Activated CD4-positive, CD25-positive, alpha-beta regulatory T cell treated with anti-CD3 and anti-CD28 coated beads, Interleukin-2, amount 50 U/mL, for 24 hours (primary cell): ENCODE results near the gene CYP1B1.
A peak's percentile ranks its signal among the peaks of the same experiment; 100 is the strongest.

ENCODE experiments used
- ATAC-seq, 2 donors: fragments of 150-1000 bp; cut with Tn5 transposase; one replicate each; pipeline ENCODE4 v1.10.0; 2021; ENCODE audit warnings: mild to moderate bottlenecking in 1 of 2, moderate library complexity in 1 of 2

CYP1B1 gene

DNA sequence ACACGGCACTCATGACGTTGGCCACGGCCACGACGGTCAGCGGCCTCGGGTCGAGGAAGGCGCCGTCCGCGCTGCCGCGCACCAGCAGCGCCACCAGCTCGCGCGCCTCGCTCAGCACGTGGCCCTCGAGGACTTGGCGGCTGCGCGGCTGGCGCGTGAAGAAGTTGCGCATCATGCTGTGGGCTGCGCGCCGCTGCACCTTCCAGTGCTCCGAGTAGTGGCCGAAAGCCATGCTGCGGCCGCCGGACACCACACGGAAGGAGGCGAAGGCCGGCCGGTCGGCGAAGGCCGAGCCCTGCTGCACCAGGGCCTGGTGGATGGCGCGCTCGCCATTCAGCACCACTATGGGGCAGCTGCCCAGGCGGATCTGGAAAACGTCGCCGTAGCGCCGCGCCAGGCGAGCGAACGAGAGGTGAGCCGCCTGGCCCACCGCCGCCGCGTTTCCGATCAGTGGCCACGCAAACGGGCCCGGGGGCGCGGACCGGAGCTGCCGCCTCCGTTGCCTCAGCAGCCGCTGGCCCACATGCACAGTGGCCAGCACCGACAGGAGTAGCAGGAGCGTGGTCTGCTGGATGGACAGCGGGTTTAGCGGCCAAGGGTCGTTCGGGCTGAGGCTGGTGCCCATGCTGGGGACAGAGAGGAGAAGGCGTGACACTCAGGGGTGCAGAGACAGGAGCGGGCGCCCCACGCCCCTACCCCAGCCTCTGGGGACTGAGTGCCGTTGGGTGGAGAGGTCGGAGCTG is 1.0 kb downstream of the CYP1B1 start:
- ATAC-seq: no peak

GRCh38 chr2:38074058-38074763 is 1.7 kb downstream of the CYP1B1 start:
- ATAC-seq: no peak

DNA sequence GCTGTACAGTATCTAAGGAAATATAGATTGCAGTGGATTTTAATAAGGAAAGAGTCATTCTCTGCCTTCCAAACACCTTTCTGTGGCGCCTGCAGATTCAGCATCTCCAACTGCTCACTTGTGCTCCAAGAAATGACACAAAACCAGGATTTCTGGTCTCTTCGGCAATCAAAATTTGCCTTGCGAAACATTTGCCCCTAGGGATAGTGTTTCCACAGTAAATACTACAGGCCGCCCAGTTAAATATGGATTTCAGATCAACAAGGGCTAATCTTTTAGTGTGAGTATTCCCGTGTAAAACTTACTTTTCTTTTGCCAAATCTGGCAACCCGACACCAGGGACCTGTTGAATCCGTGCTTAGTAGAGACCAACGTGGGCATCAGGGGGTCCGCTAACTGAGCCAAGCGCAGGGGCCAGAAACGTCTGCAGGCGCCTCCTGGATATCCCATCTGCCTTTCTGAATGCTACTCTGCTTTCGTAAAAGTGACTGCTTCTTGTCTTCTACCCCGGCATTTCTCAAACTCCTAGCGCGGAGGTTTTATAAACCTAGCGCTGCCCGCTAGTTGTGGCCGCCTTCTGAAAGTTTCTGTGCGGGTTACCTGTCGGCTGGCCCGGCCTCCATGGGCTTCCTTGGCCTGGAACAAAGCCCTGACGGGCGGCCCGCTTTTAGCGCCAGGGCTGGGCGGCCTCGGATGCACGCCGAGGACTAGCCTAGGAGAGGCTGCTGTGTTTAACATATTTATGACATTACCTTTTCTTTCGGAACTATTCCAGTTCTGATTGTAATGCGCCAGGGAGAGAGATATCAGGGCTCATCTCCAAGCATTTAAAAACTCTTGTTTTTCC is 2.5 kb downstream of the CYP1B1 start:
- ATAC-seq: no peak

GRCh38 chr2:38070438-38070837 is 5.5 kb downstream of the CYP1B1 start:
- ATAC-seq: no peak

GRCh38 chr2:38068234-38068633 is 7.7 kb downstream of the CYP1B1 start:
- ATAC-seq: no peak

- ATAC-seq: no peak
Observed at GRCh38 chr2:38066421-38067115, 9.4 kb downstream of the CYP1B1 start.

DNA sequence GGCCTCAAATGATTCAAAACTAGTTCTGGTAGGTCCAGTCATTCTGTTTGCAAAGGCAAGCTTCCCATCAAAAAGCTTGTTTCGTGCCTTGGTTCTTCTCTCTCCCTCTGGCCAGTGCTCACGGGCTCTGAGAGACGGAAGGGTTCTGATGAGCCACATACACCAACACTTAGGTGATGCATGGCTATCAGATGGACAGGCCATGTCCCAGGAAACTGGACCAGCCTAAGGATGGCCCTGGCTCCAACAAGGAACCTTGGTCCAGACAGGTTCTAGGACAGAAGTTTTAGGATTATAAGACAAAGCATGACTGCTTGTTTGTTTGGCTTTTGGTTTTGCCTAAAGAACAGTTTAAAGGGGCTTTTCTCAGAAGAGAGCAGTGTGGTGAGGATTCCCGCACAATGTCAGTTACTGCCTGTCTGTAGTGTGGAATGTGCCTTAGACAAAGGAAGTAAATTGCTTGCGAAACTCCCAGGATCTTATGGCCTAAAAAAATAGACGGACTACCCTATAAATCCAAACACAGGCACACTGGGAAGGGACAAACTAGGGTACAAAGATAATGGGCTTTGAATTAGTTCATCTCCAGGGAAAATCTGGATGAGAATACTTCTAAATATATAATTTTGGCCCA is 10.3 kb downstream of the CYP1B1 start:
- ATAC-seq: no peak

- no peak for ATAC-seq
Observed at GRCh38 chr2:38064801-38065501, 11.0 kb downstream of the CYP1B1 start.

DNA sequence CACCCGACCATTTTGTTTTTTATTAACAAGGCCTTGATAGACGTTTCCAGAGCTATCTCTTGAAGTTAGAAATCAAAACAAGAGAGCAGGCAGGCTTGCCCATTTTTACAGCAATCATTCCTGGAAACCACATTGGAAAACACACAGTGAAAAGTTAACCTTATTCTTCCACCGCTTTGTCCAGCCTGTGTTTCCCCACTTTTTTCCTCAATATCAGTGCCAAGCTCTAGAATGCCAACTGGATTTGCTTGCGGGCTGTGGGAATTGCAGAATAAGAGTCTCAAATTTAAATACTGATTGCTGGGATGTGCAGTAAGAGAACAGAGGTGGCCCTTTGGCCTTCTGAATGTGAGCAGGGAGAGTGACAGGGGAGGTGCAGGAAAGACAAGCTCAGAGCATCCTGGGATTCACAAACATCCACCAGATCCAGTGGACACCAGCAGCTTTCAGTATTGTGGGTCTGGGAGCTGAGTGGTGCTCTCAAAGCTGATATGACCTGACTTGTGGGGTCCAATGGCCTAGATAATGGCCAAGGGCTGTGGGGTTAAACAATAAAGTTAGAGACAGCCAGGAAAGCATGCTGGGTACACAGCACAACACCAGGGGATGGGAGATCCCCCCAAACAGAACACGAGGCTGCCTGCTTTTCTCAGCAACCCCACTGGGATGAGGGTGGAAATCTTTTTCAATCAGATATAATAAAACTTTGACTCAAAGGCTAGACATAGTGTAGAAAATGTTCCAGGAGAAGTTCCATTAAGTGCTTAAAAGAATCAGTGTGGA is 15.5 kb downstream of the CYP1B1 start:
- ATAC-seq: no peak

DNA sequence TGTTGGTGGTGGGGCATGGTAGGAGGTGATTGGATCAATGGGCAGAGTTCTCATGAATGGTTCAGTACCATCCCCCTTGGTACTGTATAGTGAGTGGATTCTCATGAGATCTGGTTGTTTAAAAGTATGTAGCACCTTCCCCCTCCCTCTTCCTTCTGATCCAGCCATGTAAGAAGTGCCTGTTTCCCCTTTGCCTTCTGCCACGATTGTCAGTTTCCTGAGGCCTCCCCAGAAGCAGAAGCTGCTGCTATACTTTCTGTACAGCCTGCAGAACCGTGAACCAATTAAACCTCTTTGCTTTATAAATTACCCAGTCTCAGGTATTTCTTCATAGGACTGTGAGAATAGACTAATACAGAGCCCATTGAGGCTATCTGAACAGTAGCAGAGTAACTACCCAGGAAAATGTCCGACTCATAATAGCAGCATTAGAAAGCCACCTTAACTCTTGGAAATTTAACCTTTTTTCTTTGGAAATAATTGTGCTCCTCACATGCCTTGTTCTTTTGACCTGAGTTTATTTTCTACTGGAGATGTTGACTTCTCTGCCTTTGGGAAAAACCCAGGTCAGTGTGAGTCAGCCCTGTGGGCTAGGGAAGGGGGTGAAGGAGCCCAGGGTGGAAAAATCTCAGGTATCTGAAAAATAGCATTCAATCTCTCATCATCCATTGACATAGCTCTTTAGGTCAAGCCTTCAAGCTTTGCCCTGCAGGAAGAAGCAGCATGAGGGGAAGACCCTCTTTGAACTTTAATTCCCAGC is 18.1 kb downstream of the CYP1B1 start:
- ATAC-seq: no peak

DNA sequence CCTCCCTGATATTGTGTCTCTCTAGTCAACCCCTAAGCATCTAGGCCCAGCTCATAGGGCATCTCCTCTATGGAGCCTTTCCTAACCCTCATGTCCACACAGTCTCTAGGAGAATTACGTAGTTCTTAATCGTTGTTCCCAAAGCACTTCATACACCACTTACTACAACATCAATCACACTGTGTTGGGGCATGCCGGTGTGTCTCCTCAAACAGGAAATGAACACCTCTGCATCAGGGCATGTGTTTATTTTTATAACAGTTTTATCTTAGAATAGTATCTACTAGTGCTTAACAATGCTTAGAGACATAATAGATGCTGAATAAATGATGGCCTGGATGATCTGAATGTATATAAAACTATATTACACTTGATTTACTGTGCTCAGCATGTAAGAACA is 19.7 kb downstream of the CYP1B1 start:
- no peak for ATAC-seq

DNA sequence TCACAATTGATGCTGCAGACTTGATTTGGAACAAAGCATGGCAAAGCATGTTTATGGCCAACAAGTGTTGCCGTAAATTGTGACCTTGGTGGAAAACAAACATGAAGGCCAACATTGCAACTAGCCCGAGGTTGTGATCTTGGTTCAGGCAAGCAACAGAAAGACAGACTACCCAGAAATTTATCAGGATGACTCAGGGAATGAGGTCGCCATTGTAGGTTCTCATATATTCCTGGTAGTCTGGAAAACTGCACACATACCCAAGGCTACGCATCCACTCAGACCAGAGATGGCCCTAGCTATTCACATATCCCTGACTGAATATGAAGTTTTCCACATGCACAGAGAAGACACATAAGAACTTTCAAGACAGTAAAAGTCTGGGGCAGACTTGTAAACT is 30.1 kb downstream of the CYP1B1 start:
- no peak for ATAC-seq

DNA sequence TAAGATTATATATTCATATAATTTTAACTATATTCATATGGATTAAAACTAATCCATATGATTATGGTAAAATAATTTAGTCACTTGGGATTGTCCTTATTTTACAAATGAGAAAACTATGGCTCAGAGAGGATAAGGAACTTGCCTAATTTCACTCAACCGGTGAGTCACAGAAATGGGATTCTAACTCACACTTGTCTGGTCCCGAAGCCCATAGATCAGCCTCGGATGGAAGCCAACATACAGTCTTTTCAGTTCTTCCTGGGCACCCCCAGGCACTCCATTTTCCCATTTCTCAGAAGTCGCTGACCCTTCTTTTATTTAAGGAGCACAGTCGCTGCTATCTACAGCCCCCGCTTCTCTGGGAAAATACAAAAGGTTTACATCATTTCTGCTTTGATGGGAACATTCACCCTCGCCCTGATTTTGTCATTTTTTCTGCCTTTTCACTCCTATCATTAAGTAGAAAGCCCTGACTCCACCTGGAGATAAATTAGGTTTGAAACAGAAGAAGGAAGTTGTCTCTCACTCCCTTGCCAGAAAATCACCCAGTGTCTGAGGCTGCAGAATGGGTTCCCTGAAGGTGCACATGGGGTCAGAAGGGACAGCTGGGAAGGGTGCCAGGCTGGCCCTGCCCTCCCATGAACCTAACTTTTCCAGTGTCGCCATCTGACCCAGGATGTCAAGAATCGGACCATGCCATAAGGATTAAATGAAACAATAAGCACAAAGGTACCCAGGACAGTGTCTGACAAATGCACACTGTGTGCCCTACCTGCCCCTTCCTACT is 36.6 kb downstream of the CYP1B1 start:
- ATAC-seq: no peak

DNA sequence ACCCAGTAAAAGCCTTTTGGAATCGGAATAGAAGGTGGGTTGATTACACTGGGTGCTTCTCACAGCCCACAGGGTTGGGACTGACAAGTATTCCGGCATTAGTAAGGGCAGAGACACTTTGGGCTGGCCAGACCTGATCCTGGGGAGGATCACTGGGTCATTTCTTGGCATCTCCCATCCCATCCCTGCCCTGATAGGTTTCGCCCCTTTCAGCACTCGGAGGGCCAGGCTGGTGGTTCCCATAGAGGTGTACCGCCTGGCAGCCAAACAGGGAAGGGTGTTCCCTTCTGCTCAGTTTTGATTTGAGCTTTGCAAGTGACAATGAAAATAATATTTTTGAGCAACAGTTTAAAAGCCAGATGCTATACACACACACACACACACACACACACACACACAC is 37.3 kb downstream of the CYP1B1 start:
- no peak for ATAC-seq

DNA sequence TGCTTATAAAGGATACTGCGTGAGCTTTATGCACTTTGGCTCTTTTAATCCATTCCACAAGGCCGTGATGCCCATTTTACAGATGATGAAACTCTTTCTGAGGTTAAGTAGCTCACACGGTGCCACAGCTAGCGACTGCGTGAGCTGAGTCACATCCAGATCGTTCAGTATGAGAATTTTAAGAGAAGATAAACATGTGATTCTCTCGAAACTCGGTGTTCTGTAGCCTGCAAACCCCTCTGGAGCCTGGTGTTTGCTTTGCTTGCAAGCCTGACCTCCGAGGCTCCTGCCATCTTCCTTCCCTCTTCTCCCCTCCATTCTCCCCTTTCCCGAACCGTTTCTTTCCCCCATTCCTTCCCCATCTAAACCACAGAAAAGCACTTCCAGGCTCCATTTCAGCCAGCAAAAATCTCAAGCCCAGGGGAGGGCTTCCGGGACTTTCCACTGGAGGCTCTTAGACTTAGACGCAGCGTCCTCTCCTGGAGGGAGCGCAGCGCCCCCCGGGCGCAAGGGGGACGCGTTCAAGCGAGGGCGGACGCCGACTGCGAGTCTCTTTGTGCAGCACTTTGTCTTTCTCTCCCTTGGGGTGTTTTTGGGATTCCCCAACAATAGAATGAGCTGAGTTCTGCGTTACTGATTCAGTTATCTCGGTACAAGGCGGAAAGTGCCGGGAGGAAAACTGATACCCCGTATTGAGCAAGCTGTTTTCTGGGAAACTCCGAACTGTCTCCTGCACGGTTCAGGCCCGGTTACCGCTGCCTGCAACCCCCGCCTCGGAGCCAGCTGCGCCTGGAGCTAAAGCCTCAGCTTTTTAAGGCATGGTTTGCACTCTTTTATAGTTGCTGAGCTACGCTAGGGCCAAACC is 38.0 kb downstream of the CYP1B1 start:
- peak; percentile 52 to 75 for ATAC-seq

DNA sequence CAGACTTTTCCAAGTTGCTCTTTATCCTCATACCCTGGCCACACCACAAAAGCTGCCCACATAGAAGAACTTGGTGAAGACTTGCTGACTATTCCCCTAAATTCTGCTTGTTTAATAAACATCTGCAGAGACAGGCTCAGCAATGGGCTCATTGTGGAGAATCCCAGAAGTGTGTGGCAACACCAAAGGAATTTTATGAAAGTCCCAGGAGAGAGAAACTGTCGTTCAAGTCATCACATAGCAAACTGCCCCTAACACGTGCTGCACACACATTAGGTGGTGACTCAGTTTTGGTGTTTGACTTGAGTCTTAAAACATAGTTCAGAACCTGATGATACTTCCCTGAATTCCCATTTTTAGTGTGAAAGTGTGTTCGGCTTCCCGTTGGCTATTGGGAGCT is 38.6 kb downstream of the CYP1B1 start:
- peak in 1 of 2 donors; percentile 32 for ATAC-seq

- no peak for ATAC-seq
Observed at GRCh38 chr2:38035968-38036367, 40.0 kb downstream of the CYP1B1 start.

GRCh38 chr2:38033646-38034045 is 42.3 kb downstream of the CYP1B1 start:
- ATAC-seq: no peak
